Cardiac muscle cell (in vitro differentiated cells and primary cell): ENCODE data around the gene KLHL30. TPM values are rescaled to one million over a fixed set of nuclear protein-coding genes. Genes with fewer than 3 reads are reported as not detected.

Source experiments
- DNase-seq, 2 donors: peaks; one replicate each; pipeline versions ENCODE4 v3.0.0 to v3.0.0-alpha.2; 2010 to 2017; ENCODE audit warnings: low read depth in 1 of 2, low spot score in 1 of 2
- H3K27ac ChIP-seq: fragments of 200-600 bp; sonication (generic); 2 replicates; pipeline ENCODE4 v1.5.1; 2016
- H3K27me3 ChIP-seq: fragments of 200-600 bp; sonication (generic); 2 replicates; pipeline ENCODE4 v1.6.0; 2016; ENCODE audit warnings: control low read depth
- H3K36me3 ChIP-seq: fragments of 200-600 bp; sonication (generic); 2 replicates; pipeline ENCODE4 v1.5.1; 2016; ENCODE audit warnings: control low read depth
- H3K4me1 ChIP-seq: fragments of 200-600 bp; sonication (generic); 2 replicates; pipeline ENCODE4 v1.8.1; 2017; ENCODE audit warnings: low read depth, mild to moderate bottlenecking, mixed run types
- H3K4me3 ChIP-seq: fragments of 200-600 bp; sonication (generic); 2 replicates; pipeline ENCODE4 v1.5.1; 2016; ENCODE audit warnings: mild to moderate bottlenecking
- H3K9me3 ChIP-seq: fragments of 200-600 bp; sonication (generic); 2 replicates; pipeline ENCODE4 v1.5.1; 2017; ENCODE audit warnings: low read depth, mild to moderate bottlenecking, control low read depth
- polyA plus RNA-seq: library from polyadenylated mRNA; unstranded; fragments of >200 nt; fragmentation: Nextera tagmentation; extraction: Ambion mirVana; gene quantifications from 2 replicates; pipeline ENCODE4 v1.2.1, GENCODE V29; 2016
- total RNA-seq: library from RNA; depleted of rRNA; stranded (reverse); fragments of >200 nt; gene quantifications from 2 replicates; pipeline ENCODE4 v1.2.3, GENCODE V29; 2016
- TF ChIP-seq, protein P1 (sequence below): IDR thresholded peaks from 2 replicates; pipeline ENCODE4 v1.5.1; 2012; ENCODE audit warnings: low read depth, mild to moderate bottlenecking, low read length

The KLHL30 gene
- total and polyA plus RNA-seq, 2 experiments from 2014 or later, result 6.7 to 31.7 TPM

DNA sequence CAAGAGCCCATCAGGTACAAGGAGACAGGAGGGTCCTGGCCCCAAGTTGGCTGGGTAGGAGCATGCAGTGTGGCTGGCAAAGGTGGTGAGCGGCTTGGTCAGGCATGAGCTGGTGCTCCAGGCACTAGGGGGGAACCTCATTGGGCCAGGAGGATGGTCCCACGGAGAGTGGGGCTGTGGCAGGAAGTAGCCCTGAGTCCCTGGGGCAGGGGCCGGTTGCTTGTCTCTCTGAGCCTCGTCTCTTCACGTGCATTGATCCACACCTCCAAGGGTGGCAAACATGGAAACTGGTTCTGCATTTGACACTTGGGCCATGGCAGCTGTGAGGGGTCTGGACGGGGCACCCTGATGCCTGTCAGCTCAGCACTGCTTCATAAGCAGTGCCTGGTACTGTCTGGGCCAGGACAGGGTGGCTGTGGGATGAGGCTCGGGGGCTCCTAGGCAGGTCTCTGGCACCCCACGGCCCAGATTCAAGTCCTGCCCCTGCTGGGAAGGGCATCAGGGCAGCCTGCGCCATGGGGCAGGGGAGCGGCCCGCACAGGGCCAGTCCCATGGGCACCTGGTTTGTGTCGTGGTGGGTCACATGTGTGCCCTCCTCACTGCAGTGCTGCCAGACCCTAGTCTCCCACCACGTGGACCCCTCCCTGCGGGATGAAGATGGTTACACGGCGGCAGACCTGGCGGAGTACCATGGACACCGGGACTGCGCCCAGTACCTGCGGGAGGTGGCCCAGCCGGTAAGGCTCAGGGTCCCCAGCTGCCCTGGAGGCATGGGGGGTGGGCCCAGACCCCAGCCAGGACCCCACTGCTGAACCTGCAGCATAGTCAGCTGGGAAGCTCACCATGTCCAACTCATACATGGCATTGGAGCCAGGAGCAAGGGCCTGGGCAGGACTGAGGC is 21.9 kb upstream of the KLHL30 start:
- no peaks in the 10 kb centered on the region for H3K36me3 ChIP-seq
- H3K4me3 ChIP-seq, result no peak overlapping the region
- H3K4me1 ChIP-seq, result no peaks in the 10 kb centered on the region
- no peaks in the 10 kb centered on the region for H3K9me3 ChIP-seq
- peaks cover 6% of the 10 kb centered on the region for H3K27me3 ChIP-seq
- TF ChIP-seq, protein P1, sequence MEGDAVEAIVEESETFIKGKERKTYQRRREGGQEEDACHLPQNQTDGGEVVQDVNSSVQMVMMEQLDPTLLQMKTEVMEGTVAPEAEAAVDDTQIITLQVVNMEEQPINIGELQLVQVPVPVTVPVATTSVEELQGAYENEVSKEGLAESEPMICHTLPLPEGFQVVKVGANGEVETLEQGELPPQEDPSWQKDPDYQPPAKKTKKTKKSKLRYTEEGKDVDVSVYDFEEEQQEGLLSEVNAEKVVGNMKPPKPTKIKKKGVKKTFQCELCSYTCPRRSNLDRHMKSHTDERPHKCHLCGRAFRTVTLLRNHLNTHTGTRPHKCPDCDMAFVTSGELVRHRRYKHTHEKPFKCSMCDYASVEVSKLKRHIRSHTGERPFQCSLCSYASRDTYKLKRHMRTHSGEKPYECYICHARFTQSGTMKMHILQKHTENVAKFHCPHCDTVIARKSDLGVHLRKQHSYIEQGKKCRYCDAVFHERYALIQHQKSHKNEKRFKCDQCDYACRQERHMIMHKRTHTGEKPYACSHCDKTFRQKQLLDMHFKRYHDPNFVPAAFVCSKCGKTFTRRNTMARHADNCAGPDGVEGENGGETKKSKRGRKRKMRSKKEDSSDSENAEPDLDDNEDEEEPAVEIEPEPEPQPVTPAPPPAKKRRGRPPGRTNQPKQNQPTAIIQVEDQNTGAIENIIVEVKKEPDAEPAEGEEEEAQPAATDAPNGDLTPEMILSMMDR, result no peak
- DNase-seq, result no peak
- H3K27ac ChIP-seq, result no peak overlapping the region

DNA sequence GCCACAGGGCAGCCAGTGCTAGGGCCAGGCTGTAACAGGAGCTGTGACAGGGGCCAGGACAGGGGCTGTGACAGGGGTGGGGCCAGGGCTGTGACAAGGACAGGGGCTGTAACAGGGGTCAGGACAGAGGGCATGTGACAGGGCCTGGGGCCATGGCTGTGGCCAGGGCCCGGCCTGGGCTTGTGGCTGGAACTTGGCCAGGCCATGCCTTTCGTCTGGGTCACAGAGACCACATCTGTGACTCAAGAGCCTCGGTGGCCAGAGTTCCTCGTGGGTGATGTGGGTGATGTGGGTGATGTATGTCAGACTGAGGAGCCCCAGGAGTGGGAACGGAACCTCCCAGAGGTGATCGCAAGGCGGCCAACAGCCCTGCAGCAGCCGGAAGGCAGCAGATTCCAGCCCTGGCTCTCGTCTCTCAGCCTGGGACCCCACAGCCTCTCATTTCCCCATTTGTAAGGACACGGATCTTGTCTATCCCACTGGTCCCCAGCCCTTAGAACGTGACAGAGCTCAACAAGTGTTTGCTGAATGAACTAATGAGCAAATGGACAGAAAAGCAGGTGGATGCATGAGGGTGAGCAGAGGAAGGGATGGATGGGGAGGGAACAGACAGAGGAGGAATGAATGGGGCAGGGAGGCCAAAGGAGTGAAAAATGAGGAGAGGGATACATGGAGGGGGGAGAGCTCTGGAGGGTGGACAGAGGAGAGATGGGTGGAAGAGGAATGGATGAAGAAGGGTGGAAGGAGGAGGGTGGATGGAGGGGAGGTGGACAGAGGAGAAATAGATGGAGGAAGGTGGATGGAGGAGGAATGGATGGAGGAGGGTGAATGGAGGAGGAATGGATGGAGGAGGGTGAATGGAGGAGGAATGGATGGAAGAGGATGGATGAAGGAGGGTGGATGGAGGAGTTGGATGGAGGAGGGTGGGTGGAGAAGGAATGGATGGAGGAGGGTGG is 21.0 kb upstream of the KLHL30 start:
- TF ChIP-seq, protein P1, result no peak
- H3K27me3 ChIP-seq, result peaks cover 6% of the 10 kb centered on the region
- no peaks in the 10 kb centered on the region for H3K9me3 ChIP-seq

DNA sequence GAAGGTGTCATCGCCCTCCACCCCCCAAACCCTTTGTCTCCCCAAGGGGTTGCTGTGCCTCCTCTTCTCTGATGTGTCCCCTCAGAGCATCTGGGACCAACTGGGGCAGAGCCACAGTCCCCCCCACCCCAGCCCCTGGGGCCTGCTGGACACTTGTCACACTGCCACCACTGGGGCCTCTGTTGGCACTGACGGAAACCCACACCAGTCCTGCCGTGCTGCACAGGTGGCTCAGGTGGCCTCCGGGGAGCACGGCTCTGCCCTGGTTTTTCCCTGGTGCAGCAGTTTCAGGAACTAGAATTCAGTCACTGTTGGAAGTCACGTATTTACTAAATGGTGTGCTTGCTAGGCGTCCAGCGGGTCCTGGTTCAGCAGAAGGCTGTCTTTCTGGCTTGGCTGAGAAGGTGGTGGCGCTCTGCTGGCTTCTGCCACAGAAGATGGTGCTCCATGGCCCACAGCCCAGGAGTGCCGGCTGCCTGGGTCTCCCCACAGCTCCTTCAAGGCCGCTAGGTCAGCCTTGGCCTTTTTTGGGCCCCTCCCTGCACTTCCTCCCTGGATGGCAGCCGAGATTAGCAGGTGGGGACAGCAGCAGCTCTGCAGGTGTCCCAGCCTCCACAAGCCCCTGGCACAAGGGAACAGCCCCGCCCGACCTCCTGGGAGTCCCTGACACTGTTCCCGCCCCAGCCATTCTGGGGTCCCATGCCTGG is 18.6 kb upstream of the KLHL30 start:
- H3K27me3 ChIP-seq, result peaks cover 6% of the 10 kb centered on the region
- no peaks in the 10 kb centered on the region for H3K36me3 ChIP-seq
- H3K9me3 ChIP-seq, result no peaks in the 10 kb centered on the region
- DNase-seq, result no peak
- TF ChIP-seq, protein P1, result no peak
- no peak overlapping the region for H3K4me3 ChIP-seq
- H3K27ac ChIP-seq, result no peak overlapping the region
- H3K4me1 ChIP-seq, result no peaks in the 10 kb centered on the region

More for the DNA sequence above, 21.0 kb upstream of the KLHL30 start:
- DNase-seq, result no peak
- Histone ChIP-seq H3K4me3 (no peak overlapping the region), H3K36me3 (no peaks in the 10 kb centered on the region), H3K27ac (no peak overlapping the region), H3K4me1 (no peaks in the 10 kb centered on the region)

DNA sequence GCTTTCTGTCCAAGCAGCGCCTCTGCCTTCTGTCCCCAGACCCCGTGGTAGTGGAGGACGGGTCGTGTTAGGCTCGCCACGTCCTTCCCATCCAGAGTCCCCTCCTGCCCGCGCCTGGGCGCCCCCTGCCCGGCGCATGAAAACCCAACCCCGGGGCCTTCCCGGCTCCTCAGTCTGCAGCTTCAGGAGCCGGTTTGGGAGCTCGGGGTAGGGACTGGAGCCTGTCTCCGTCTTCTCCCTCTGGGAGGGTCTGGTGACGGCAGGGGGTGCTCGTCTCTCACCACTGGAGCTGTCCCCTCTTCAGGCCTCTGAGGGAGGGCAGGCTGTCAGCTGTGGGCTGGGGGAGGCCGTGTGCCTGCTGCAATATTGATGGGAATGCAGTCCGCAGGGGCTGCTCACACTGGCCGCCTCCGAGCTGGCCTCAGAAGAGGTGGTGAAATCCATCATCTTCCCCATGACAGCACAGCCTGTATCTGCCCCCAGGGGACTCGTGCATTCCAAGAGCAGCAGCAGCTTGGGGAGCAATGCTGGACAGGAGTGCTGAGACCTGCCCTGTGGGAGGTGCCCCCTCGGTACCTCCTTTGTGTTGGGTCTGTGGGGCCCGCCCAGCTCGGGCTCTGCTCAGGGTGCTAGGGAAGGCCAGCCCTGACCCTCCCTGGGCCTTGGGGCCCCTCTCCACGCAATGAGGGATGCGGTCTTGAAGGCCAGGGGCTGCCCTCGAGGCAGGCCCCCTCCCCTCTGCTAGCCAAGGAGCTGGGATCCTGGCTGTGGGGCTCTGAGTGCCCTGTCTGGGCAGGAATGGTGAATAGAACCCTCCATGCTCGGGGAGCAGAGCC is 17.8 kb upstream of the KLHL30 start:
- H3K27ac ChIP-seq, result no peak overlapping the region
- TF ChIP-seq, protein P1, result peak; percentile 23
- DNase-seq, result peak; percentile 63 to 70

More for the DNA sequence above, 17.8 kb upstream of the KLHL30 start:
- Histone ChIP-seq H3K36me3 (no peaks in the 10 kb centered on the region), H3K9me3 (no peaks in the 10 kb centered on the region), H3K27me3 (peaks cover 6% of the 10 kb centered on the region), H3K4me3 (no peak overlapping the region), H3K4me1 (no peaks in the 10 kb centered on the region)
